HG02884 (cell line): ENCODE results near the gene PRDX1.

Experiments
- ATAC-seq: cut with Tn5 transposase; IDR thresholded peaks from one replicate; pipeline ENCODE4 v1.9.1; 2021; ENCODE audit warnings: mild to moderate bottlenecking, moderate library complexity; ENCODE audit not compliant: unreplicated experiment

PRDX1 gene

GRCh38 chr1:45467353-45467752, 54.3 kb downstream of the PRDX1 start:
- ATAC-seq: peak; percentile 45

- ATAC-seq: no peak
These were observed 56.4 kb downstream of the PRDX1 start for GRCh38 chr1:45465277-45465676.
